C4-2B (cell line): ENCODE results near the gene GMDS.
A peak's percentile ranks its signal among the peaks of the same experiment; 100 is the strongest.

Source experiments
- H3K27ac ChIP-seq: fragments of 450-650 bp; 2 replicates; pipeline ENCODE4 v1.5.1; 2017
- CTCF ChIP-seq: fragments of 450-650 bp; conservative IDR thresholded peaks from 2 replicates; pipeline ENCODE4 v1.5.1; 2017; ENCODE audit warnings: mild to moderate bottlenecking
- ZFX ChIP-seq: fragments of 450-650 bp; IDR thresholded peaks from 2 replicates; pipeline ENCODE4 v1.6.1; 2017

GMDS gene

DNA sequence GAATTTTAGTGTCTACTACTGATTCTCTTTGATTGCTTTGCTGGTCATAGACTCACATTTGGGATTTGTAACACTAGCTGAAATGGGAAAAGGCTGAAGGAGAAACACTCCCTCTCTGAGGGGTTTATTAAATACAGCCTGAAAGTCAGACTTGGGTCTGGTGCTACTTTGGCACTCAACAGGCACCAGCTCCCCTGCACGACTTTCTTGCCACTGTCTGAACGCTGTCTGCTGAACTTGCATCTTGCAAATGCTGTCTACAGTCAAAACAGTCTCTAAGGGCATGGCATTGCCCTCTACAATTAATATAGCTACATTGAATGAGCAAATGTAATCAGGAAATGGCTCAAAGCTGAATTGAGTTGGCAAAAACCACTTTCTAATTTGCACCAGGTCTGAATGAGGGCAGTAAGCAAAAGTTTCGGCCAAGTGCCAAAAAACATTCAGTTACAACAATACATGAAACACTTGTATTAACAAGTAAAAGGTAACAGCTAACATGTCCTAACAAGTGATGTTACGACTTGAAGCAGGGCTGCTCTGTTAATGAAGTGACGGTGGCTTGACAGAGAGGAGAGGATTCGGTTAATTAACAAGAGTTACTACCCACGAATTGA, 516.2 kb downstream of the GMDS start:
- no peak for TF ChIP-seq CTCF
- no peak for TF ChIP-seq ZFX
- no peak overlapping the region for H3K27ac ChIP-seq

DNA sequence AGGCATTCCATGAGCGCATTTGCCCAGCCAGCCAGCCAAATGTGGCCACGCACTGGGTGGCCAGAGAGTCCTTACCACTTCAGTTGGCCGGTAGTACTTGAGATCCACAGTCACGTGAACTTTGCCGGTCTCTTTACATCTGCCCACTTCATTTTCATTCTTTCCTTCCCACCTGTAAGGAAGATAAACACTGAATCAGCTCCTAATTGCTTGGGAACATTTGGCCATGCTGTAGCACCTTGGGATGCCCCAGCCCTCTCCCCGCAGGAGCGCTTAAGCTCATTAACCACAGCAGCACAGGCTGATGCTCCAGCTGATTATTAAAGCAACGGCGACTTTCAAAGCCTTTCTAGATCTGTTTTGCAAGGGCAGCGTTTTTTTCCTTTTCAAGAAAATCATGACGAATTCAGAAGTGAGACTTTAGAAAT, 519.0 kb downstream of the GMDS start:
- TF ChIP-seq CTCF: no peak
- no peak for TF ChIP-seq ZFX
- no peak overlapping the region for H3K27ac ChIP-seq

GRCh38 chr6:1724616-1725015, 520.8 kb downstream of the GMDS start:
- H3K27ac ChIP-seq: no peak overlapping the region
- no peak for TF ChIP-seq ZFX
- no peak for TF ChIP-seq CTCF

DNA sequence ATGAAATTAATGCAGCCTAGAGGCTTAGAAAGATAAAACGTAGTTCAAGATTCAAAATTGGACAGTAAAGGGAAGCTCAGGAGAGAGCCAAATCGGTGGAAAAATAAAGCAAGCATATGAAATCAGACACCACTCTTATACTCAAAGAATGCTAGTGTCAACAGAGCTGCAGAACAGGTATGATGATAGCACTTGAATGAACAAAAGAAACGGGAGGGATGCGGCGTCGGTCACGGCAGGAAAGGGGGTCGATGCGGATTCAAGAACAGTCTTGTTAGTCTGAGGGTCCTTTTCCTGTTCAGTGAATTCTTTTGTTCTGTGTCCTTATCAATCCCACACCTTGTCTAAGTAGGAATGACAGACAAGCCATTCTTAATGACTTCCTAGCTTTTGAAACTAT, 521.3 kb downstream of the GMDS start:
- TF ChIP-seq ZFX (no peak), CTCF (no peak)

DNA sequence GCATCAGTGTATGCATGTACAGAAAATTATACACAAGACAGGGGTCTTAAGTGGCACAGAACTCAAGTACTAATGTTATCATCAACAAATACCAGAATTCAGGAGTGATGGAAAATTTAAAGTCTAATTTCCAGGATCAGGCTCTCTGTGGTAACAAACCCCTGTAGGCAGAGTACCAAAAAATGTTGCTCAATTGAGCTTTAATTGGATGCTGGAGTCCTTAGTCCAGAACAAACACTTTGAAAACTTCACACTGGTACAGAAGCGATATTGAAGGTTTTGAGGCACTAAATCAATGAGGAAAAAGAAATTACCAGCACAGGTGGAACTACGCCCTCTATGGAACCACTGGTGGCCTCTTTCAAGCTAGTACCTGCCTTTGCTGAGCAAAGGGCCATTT, 522.6 kb downstream of the GMDS start:
- H3K27ac ChIP-seq: no peak overlapping the region
- TF ChIP-seq ZFX (no peak), CTCF (no peak)

More for the DNA sequence above, 521.3 kb downstream of the GMDS start:
- H3K27ac ChIP-seq: no peak overlapping the region

DNA sequence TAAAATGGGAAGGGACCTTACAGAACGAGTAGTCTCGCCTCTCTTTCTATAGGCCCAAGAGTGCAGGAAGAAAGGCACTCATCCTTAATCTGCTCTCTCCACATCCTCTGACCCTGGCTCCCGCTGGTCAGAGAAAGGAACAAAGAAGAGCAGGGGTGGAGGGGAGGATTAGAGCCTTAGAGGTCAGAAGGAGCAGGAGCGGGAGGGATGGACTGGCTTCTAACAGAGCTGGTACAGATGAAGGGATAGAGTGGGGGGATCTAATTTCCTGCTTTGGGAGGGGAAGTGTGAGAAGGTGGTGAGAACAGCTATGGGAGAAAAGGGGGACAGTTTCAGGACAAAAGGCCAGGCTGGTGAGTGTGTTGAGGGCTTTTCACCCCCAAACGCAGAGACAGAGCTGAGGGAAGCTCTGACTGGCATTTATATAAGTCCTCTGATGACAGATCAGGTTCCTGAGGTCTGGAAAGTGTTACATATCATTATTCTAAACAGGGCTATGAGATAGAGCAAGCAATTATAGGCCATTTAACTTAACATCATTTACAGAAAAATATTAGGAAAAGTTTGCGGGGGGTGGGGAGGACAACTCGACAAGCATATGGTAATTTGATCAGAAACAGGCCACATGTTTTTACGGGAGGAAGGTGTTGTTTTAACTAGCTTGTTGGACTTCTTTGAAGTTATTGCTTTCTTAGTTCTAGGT, 524.6 kb downstream of the GMDS start:
- peak overlapping the region; percentile 42; the same call in 1 of the 2 replicates for H3K27ac ChIP-seq
- TF ChIP-seq CTCF (no peak), ZFX (no peak)

- TF ChIP-seq ZFX (no peak), CTCF (no peak)
- H3K27ac ChIP-seq: no peak overlapping the region
These were observed 525.5 kb downstream of the GMDS start for GRCh38 chr6:1719922-1720321.
